HEK293 (cell line): ENCODE results near the gene CLEC18B.

Experiments used
- CTCF ChIA-PET: fragments of 350-600 bp; formaldehyde crosslinking; extraction: SDS; loops from one replicate; lab custom pipeline; 2021; ENCODE audit warnings: antibody characterized with exemption; lab: Yijun Ruan, JAX
- POLR2A ChIA-PET: fragments of 300-600 bp; formaldehyde crosslinking; extraction: SDS; loops from one replicate; lab custom pipeline; 2020; ENCODE audit warnings: antibody characterized with exemption, inconsistent platforms; lab: Yijun Ruan, JAX
- H3K27ac ChIP-seq: fragments of 200-500 bp; sonication (Bioruptor generic); 2 replicates; pipeline ENCODE4 v1.5.1; 2014; ENCODE audit warnings: low read depth, low read length, control low read depth, inconsistent platforms; ENCODE audit errors: extremely low read depth
- H3K36me3 ChIP-seq, 2 experiments: fragments of 200-500 bp in 1 of 2; sonication (Bioruptor generic) in 1 of 2; 1 replicate in 1 of 2; 2 replicates in 1 of 2; pipeline ENCODE4 v1.5.1; 2014 to 2017; ENCODE audit warnings: inconsistent platforms in 2 of 2, low read length in 2 of 2; ENCODE audit not compliant: control insufficient read depth in 2 of 2, insufficient read depth in 1 of 2
- H3K4me1 ChIP-seq: fragments of 200-500 bp; sonication (Bioruptor generic); 2 replicates; pipeline ENCODE4 v1.5.1; 2014; ENCODE audit warnings: mild to moderate bottlenecking, low read length, inconsistent platforms; ENCODE audit not compliant: control insufficient read depth, insufficient read depth
- H3K4me3 ChIP-seq: 2 replicates; pipeline ENCODE4 v1.5.1; 2011; ENCODE audit warnings: low read depth, mild to moderate bottlenecking, control low read depth, low read length, moderate library complexity
- H3K9me3 ChIP-seq: fragments of 200-500 bp; sonication (Bioruptor generic); 2 replicates; pipeline ENCODE4 v1.5.1; 2014; ENCODE audit warnings: low read depth, low read length, inconsistent platforms; ENCODE audit not compliant: control insufficient read depth, insufficient read depth
- BCL11B ChIP-seq: fragments of 450-650 bp; formaldehyde crosslinking; IDR thresholded peaks from 2 replicates; pipeline ENCODE4 v1.5.1; 2016; ENCODE audit warnings: low read depth, missing biosample characterization, missing genetic modification characterization
- PATZ1 ChIP-seq: fragments of 450-650 bp; formaldehyde crosslinking; IDR thresholded peaks from 2 replicates; pipeline ENCODE4 v1.5.1; 2016; ENCODE audit warnings: missing biosample characterization, missing genetic modification characterization
- PBX3 ChIP-seq: sonication (generic); formaldehyde crosslinking; IDR thresholded peaks from 2 replicates; pipeline ENCODE4 v1.8.1; 2022; ENCODE audit warnings: mild to moderate bottlenecking, moderate library complexity, missing genetic modification reagents
- PRDM10 ChIP-seq: fragments of 450-650 bp; formaldehyde crosslinking; IDR thresholded peaks from 2 replicates; pipeline ENCODE4 v1.5.1; 2016; ENCODE audit warnings: missing biosample characterization, missing genetic modification characterization
- YY1 ChIP-seq: fragments of 450-650 bp; formaldehyde crosslinking; IDR thresholded peaks from 2 replicates; pipeline ENCODE4 v1.5.1; 2018; ENCODE audit warnings: missing biosample characterization, missing genetic modification characterization
- ZFHX2 ChIP-seq: fragments of 450-650 bp; formaldehyde crosslinking; conservative IDR thresholded peaks from 2 replicates; pipeline ENCODE4 v1.5.1; 2016; ENCODE audit warnings: missing biosample characterization, missing genetic modification characterization
- ZNF132 ChIP-seq: fragments of 450-650 bp; formaldehyde crosslinking; IDR thresholded peaks from 2 replicates; pipeline ENCODE4 v1.5.1; 2017; ENCODE audit warnings: missing biosample characterization, missing genetic modification characterization, borderline replicate concordance
- ZNF157 ChIP-seq: fragments of 450-650 bp; formaldehyde crosslinking; IDR thresholded peaks from 2 replicates; pipeline ENCODE4 v1.5.1; 2016; ENCODE audit warnings: missing biosample characterization, missing genetic modification characterization
- ZNF23 ChIP-seq: fragments of 450-650 bp; formaldehyde crosslinking; IDR thresholded peaks from 2 replicates; pipeline ENCODE4 v1.5.1; 2016; ENCODE audit warnings: missing biosample characterization, missing genetic modification characterization, borderline replicate concordance
- ZNF280C ChIP-seq: fragments of 450-650 bp; formaldehyde crosslinking; IDR thresholded peaks from 2 replicates; pipeline ENCODE4 v1.5.1; 2016; ENCODE audit warnings: missing biosample characterization, missing genetic modification characterization
- ZNF280D ChIP-seq: fragments of 450-650 bp; formaldehyde crosslinking; IDR thresholded peaks from 2 replicates; pipeline ENCODE4 v1.5.1; 2016; ENCODE audit warnings: missing biosample characterization, missing genetic modification characterization
- ZNF398 ChIP-seq: fragments of 450-650 bp; formaldehyde crosslinking; IDR thresholded peaks from 2 replicates; pipeline ENCODE4 v1.5.1; 2017; ENCODE audit warnings: missing biosample characterization, missing genetic modification characterization
- ZNF48 ChIP-seq: fragments of 450-650 bp; formaldehyde crosslinking; IDR thresholded peaks from 2 replicates; pipeline ENCODE4 v1.5.1; 2016; ENCODE audit warnings: missing biosample characterization, missing genetic modification characterization
- ZNF544 ChIP-seq: fragments of 450-650 bp; formaldehyde crosslinking; IDR thresholded peaks from 2 replicates; pipeline ENCODE4 v1.5.0; 2017; ENCODE audit warnings: missing biosample characterization, missing genetic modification characterization
- ZNF692 ChIP-seq: fragments of 450-650 bp; formaldehyde crosslinking; IDR thresholded peaks from 2 replicates; pipeline ENCODE4 v1.5.1; 2016; ENCODE audit warnings: missing biosample characterization, missing genetic modification characterization
- ZNF791 ChIP-seq: fragments of 450-650 bp; formaldehyde crosslinking; IDR thresholded peaks from 2 replicates; pipeline ENCODE4 v1.5.1; 2016; ENCODE audit warnings: missing biosample characterization, missing genetic modification characterization
- ZNF843 ChIP-seq: fragments of 450-650 bp; formaldehyde crosslinking; IDR thresholded peaks from 2 replicates; pipeline ENCODE4 v1.5.1; 2016; ENCODE audit warnings: missing biosample characterization, missing genetic modification characterization

Gene CLEC18B

GRCh38 chr16:74450967-74451760 is 29.9 kb upstream of the CLEC18B start:
- Histone ChIP-seq H3K27ac (no peak overlapping the region), H3K36me3 (peaks cover 2 to 60% of the 10 kb centered on the region in 2 experiments; a peak in 2 of 3 replicates), H3K4me3 (no peak overlapping the region), H3K9me3 (no peaks in the 10 kb centered on the region), H3K4me1 (no peaks in the 10 kb centered on the region)
- CTCF ChIA-PET, result no interaction called here
- POLR2A ChIA-PET, result no interaction called here
- TF ChIP-seq PRDM10 (tag by site-specific recombination), result no peak
- no peak for TF ChIP-seq ZNF132
- TF ChIP-seq ZNF398 (tag by site-specific recombination), result no peak
- no peak for TF ChIP-seq ZNF843 (tag by site-specific recombination)
- no peak for TF ChIP-seq ZNF791 (tag by site-specific recombination)
- no peak for TF ChIP-seq ZNF48 (tag by site-specific recombination)
- TF ChIP-seq ZNF23 (tag by site-specific recombination), result no peak
- TF ChIP-seq PATZ1 (tag by site-specific recombination), result no peak

- Histone ChIP-seq H3K4me3 (no peak overlapping the region), H3K36me3 (peaks cover 0 to 51% of the 10 kb centered on the region in 2 experiments; a peak in 2 of 3 replicates), H3K9me3 (no peaks in the 10 kb centered on the region), H3K27ac (no peak overlapping the region), H3K4me1 (no peaks in the 10 kb centered on the region)
- ChIA-PET POLR2A (no interaction called here), CTCF (interaction anchor here (0.6 kb wide), 1 partner anchor 26 kb away, joined by 3 read pairs; no protein-coding TSS in a partner anchor)
- no peak for TF ChIP-seq ZNF157
- no peak for TF ChIP-seq ZNF544 (tag by site-specific recombination)
- TF ChIP-seq ZNF692 (tag by site-specific recombination), result no peak
- no peak for TF ChIP-seq ZNF843 (tag by site-specific recombination)
- no peak for TF ChIP-seq BCL11B (tag by site-specific recombination)
- no peak for TF ChIP-seq PBX3
- no peak for TF ChIP-seq YY1 (tag by site-specific recombination)
- no peak for TF ChIP-seq ZFHX2 (tag by site-specific recombination)
- TF ChIP-seq ZNF280D (tag by site-specific recombination), result no peak
- TF ChIP-seq ZNF280C (tag by site-specific recombination), result no peak
These were observed 29.0 kb upstream of the CLEC18B start for GRCh38 chr16:74450236-74450635.
